IPS-NIHi7 (cell line): ENCODE measurements around the gene MOB2.
A peak's percentile ranks its signal among the peaks of the same experiment; 100 is the strongest.
"Not testable (repeated sequence)": the region's sequence is repeated elsewhere in the genome, so short reads cannot be mapped to it uniquely, and the experiment has no call there.

Experiments used
- DNase-seq: peaks from one replicate; pipeline ENCODE4 v3.0.0; 2012; ENCODE audit warnings: mixed read lengths; ENCODE audit errors: extremely low spot score

The MOB2 gene

GRCh38 chr11:1518301-1518700 is 31.7 kb upstream of the MOB2 start:
- no peak for DNase-seq

GRCh38 chr11:1517117-1518005 is 30.8 kb upstream of the MOB2 start:
- DNase-seq, result no peak

DNA sequence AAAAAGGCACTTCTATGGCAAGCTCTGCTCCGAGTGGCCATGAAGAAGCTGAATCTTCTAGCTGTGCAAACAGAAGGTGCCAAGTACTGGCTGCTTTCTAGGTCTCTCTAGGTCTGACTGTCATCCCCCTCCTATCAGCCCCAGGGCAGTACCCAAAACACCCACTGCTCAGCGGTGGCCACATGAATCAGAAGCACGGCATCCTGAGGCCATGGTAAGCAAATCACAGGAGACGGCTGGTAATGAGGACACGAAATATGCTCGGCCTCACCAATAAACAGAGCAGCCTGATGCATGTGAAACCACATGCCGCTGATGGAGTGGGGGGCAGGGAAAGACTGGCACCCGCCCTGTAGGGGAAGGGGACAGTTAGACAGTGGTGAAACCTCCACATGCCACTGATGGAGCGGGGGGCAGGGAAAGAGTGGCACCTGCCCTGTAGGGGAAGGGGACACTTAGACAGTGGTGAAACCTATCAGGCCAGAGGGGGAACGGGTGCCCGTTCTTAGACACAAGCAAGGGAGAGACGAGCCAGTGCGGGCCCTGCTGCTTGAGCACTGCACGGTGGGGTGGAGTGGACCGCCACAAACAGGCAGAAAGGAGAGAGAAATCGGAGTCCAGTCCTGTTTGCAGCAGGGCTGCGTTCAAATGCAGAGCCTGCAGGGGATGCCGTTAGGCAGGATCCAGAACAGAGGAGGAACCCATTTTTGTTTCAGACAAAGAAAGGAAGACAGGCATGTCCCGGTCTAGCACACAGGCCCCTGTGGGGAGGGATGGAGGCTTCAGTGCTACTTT is 29.9 kb upstream of the MOB2 start:
- DNase-seq, result no peak

DNA sequence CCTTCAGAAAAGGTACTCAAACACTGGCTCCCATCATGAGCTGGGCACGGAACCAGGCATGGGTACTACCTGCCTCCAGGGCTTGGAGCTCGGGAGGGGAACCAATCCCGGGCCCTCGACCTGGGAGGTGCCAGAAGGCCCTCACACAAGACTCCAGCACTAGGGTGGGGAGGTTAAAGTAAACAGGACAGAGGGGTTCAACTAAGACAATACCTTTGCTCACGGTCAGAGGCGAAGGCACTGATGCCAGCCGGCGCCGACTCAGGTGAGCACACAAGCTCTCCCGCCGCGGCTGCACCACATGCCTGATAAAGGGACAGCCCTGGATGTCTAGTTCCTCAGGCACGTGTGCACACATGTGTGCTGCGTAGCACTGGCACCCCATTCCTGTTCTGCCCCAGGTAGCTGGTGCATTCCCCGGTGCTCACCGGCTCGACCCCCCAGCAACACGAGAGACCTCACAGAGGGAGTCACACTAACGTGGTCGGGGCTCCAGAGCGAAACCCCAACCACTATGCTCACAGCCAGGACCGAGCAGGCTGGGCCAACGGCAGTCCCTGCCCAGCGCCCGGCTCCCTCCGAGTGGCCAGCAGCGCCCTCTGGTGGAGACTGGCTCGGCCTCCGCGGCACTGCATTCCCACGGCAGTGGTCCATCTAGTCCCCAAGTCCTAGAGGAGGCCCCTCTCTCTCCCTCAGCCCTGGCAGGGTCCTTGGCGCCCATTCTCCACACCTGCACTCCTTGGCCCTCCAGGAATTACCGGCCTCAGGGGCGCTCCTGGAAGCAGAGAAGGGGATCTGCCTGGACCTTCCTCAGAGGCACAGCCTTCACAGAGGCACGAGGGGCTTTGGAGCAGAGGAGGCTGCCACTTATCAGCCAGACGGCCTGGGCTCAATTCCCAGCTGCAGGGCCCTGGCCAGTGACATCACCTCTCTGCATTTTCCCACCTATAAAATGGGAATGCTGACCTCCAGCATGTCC is 28.8 kb upstream of the MOB2 start:
- peak; percentile 96 for DNase-seq

GRCh38 chr11:1514336-1515061 is 27.9 kb upstream of the MOB2 start:
- no peak for DNase-seq

DNA sequence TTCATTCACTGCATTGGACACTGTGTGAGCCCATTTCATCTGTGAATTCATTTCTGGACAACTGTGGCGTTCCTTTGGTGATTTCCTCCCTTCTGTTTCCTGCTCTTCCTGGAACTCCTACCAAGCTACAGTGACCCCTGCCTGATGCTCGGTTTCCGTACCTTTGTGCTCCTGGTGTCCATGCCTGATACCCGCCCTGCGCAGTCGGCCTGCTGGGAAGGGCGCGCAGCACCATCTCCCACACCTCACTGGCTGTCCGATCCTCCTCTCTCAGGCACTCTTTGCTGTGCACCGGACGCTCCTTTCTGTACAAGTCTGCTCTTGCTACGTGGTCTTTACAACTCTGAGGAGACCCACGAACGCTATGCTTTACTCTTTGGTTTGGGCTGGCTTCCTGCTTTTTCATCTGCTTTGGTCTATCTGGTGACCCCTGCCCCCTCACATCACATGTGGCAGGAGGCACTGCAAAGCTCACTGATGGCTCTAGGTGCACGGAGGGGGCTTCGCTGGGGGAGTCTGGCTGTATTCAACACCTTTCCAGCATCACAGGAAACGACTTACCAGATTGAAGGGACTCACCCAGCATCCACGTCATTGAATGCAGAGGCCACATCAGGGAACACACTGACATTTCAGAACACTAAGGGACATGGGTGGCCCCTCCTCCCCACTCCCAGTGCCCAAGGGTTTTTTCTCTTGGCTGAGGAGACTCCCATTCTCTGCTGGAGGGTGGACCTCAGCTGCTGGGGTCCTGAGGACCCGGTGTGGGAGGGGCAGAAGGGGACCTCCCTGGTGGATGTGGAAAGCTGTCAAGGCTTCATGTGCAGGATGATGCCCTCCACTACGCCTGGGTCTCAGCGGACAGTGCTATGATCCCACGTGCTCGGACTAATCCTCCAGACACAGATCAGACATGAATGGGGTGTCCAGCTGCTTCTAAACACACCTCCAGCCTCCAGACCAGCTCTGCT is 27.0 kb upstream of the MOB2 start:
- no peak for DNase-seq

- peak; percentile 76 for DNase-seq
Observed at GRCh38 chr11:1512531-1513258, 26.1 kb upstream of the MOB2 start.

- no peak for DNase-seq
Observed at GRCh38 chr11:1511937-1512496, 25.4 kb upstream of the MOB2 start.

GRCh38 chr11:1510928-1511327 is 24.3 kb upstream of the MOB2 start:
- DNase-seq, result no peak

DNA sequence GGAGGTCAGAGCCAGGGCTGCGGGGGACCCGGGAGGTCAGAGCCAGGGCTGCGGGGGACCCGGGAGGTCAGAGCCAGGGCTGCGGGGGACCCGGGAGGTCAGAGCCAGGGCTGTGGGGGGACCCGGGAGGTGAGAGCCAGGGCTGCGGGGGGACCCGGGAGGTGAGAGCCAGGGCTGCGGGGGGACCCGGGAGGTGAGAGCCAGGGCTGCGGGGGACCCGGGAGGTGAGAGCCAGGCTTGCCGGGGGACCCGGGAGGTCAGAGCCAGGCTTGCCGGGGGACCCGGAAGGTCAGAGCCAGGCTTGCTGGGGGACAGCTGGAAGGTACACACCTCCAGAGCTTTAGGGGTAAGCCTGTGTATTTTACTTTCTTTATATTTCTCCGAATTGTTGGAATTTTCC is 23.8 kb upstream of the MOB2 start:
- DNase-seq, result not testable (repeated sequence)

- DNase-seq, result no peak
Observed at GRCh38 chr11:1509626-1510255, 23.2 kb upstream of the MOB2 start.

GRCh38 chr11:1508986-1509385 is 22.4 kb upstream of the MOB2 start:
- no peak for DNase-seq

DNA sequence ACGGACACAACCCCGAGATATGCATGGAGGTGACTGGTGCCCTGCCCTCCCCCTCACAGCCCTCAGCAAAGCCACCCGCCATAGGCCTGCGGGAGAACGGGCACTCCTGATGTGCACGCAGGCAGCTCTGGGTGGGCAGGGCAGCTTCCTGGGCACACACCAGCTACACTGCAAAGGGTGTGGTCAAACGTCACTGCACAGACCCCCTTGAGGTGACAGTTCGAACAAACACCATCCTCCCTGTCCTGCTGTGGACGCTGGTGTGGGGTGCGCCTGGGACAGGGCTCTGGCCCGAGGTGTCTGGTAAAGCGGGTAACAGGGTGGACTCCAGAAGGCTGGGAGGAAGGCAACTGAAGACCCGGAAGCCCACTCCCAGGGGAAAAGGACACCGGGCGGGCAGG is 21.9 kb upstream of the MOB2 start:
- no peak for DNase-seq

DNA sequence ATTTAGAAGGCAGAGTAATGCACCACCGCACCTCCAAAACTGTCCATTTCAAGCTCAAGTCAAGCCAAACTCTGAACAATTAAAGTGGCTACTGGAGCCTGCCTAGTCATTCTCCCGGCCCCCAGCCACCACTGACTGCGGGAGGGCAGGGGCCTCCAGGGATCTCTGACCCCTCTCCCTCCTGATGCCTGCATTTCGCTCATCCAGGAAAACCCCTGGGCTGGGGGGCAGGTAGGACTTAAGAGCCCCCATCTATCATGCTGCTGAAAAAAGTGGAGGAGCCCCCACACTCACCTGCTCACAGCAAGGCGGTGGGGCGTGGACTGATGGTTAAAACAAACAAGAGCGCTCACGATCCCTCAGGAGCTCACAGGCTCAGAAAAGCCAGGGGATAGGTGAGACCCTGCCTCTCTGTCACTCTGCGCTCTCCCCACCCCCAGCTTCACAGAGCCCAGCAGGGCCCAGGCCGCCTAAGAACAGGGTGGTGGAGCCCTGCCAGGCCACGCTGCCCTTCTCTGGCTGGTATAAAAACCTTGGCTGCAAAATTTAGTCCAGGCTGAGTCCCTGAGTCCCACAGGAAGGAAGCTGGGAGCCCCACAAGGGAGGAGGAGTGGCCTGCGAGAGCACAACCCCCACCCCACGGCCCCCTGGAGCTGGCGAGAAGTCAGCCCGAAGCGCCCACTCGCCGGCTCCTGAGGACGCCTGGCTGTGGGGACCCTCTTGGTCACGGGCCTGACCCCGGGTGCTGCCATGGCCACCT is 21.0 kb upstream of the MOB2 start:
- no peak for DNase-seq

DNA sequence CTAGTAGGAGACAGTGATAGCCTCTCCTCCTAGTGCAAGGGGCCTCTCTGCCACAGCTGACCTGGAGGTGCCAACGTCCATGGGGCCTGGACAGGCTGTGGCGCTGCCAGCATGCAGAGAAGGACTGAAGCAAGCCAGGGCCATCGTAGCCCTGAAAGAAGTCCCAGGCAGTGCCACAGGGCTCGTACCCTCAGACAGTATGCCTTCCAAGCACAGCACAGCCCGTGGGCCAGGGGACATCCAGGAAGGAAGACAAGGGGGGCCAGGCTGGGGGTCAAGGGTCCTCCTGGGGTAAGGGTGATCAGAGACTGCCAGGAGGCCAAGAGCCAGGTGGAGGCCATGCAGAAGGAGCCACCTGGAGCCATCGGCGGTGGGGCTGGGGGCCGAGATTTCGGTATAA is 20.4 kb upstream of the MOB2 start:
- no peak for DNase-seq

- peak; percentile 71 for DNase-seq
Observed at GRCh38 chr11:1505480-1505879, 18.9 kb upstream of the MOB2 start.

DNA sequence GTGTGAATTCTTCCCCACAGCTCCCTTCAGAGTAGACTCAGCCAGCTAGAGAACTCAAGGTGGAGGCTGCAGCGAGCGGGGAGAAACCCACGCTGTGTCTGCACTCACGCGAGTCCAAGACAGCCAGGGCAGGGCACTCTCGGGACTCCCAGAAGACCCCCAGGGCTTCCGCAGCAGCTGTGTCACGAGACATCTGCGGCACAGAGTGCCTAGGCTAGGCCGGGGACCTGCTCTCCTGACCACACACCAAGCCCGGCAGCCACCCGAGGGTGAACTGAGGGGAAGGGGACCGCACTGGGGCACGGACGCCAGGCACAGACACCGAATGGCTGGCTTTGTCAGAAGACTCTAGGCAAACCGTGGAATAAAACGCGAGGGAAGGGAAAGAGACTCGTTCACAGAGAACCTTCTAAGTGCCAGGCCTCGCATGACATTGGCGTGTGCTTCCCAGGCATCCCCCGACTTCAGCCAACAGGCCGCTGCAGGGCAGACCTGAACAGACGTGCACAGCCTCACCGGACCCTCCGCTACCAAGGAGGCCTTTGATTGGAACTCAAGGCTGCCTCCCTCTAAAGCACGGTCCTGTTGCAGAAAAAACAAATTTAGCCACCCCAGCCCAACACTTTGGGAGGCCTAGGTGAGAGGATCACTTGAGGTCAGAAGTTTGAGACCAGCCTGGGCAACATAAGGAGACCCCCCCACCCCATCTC is 18.2 kb upstream of the MOB2 start:
- DNase-seq, result no peak
